GM21723 (cell line): ENCODE data around the gene ZNF438.
A peak's percentile ranks its signal among the peaks of the same experiment; 100 is the strongest.
"Not testable (repeated sequence)": the region's sequence is repeated elsewhere in the genome, so short reads cannot be mapped to it uniquely, and the experiment has no call there.

Source experiments
- ATAC-seq: cut with Tn5 transposase; IDR thresholded peaks from one replicate; pipeline ENCODE4 v1.9.1; 2021; ENCODE audit warnings: mild to moderate bottlenecking, moderate library complexity; ENCODE audit not compliant: unreplicated experiment

Gene ZNF438

GRCh38 chr10:31055573-31056251 is 24.0 kb upstream of the ZNF438 start:
- ATAC-seq = no peak

DNA sequence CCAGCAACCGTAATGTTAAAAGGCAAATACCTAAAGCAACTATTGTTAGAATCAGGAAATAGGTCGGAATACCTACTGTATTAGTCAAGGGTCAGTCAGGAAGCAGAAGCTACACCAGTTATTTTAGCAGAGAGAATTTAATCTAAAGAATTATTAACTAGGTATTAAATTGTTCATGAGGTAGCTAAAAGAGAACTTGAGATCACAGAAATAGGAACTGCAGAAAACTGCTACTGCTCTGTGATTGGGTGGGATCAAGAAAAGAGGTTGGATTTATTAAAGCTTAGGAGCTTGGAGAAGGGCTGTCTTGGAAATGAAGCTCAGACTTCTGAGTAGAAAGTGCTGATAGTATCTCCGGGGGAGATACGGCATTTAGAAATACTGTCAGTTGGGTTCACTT is 20.0 kb upstream of the ZNF438 start:
- no peak for ATAC-seq

DNA sequence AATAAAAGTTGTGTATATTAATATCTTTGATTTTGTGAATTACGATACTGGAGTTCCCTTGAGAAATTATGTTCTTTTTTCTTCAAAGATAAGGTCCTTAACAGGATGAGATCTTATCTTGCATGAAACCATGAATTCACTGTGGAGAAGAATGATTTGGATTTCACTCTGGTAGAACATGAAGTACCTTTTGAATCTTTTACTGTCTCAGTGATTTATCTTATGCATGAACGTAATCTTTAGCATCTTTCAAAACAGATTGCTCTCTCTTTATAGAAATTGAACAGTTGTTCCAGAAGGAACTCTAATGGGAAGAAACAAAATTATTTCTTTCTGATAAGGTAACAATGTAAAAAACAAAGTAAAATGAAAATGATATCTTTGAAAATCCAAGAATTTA is 11.0 kb upstream of the ZNF438 start:
- no peak for ATAC-seq

DNA sequence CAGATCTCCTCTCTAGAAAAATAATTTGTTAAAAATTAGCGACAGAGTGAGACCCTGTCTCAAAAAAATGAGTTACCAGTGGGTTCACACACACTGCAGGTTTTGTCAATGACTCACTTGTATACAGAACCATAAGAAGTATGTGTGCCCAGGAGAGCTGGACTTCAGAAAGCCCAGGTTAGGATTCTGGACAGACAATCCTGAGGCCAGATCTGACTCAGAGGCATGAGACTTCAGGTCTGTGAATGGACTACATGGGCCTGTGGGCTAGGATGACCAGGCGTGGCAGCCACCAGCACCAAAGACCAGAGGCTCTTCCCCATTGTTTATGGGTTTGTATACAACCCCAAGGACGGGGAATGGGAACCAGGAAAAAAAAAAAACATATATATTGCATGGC is 9.3 kb upstream of the ZNF438 start:
- ATAC-seq = no peak

DNA sequence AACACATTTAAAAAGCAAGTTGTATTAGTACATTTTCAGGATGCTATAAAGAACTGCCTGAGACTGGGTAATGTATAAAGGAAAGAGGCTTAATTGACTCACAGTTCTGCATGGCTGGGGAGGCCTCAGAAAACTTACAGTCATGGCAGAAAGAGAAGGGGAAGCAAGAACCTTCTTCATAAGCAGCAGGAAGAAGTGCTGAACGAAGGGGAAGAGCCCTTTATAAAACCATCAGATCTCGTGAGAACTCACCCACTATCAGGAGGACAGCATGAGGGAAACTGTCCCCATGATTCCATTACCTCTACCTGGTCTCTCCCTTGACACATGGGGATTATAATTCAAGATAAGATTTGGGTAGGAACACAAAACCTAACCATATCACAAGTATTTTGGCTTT is 7.3 kb upstream of the ZNF438 start:
- not testable (repeated sequence) for ATAC-seq

DNA sequence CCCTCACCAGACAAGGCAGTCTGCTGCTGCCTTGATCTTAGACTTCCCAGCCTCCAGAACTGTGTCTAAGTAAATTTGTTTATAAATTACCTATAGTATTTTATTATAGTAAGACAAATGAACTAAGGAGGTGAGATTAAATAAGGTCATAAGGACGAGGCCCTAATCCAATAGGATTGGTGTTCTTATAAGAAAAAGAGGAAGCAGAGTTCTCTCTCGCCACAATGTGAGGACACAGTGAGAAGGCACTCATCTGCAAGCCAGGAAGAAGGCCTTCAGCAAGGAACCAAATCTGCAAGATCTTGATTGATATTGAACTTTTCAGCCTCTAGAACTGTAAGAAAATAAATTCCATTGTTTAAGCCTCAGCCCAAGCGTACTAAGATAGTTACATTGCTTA is 6.1 kb upstream of the ZNF438 start:
- no peak for ATAC-seq

GRCh38 chr10:31036209-31036608 is 4.5 kb upstream of the ZNF438 start:
- ATAC-seq = no peak

GRCh38 chr10:31035266-31035798 is 3.7 kb upstream of the ZNF438 start:
- no peak for ATAC-seq

GRCh38 chr10:31034098-31034909 is 2.6 kb upstream of the ZNF438 start:
- no peak for ATAC-seq

- ATAC-seq = no peak
Observed at GRCh38 chr10:31033147-31033546, 1.5 kb upstream of the ZNF438 start.

GRCh38 chr10:31032258-31033132 is 830 bp upstream of the ZNF438 start:
- peak; percentile 88 for ATAC-seq

- ATAC-seq = peak; percentile 0
Observed at GRCh38 chr10:31031205-31031557, 484 bp downstream of the ZNF438 start.

- ATAC-seq = no peak
Observed at GRCh38 chr10:31030800-31031199, 865 bp downstream of the ZNF438 start.

DNA sequence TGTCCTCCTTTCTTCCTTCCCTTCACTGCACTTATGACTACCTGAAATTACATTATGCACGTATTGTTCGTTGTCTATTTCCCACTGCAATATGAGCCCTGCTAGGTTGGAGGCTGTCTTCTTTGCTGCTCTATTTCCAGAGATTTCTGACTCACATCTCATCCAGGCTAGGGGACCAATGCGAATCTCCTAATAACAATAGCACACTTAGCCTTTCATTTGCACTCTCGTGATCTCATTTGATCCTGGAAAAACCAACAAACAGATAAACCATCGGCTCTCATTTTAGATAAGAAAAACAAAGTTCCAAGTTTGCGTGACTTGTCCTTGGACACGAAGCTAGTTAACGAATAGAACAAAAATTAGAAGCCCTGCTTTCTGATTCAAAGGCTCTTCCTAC is 1.4 kb downstream of the ZNF438 start:
- ATAC-seq = no peak

GRCh38 chr10:31028081-31028480 is 3.6 kb downstream of the ZNF438 start:
- ATAC-seq = no peak

DNA sequence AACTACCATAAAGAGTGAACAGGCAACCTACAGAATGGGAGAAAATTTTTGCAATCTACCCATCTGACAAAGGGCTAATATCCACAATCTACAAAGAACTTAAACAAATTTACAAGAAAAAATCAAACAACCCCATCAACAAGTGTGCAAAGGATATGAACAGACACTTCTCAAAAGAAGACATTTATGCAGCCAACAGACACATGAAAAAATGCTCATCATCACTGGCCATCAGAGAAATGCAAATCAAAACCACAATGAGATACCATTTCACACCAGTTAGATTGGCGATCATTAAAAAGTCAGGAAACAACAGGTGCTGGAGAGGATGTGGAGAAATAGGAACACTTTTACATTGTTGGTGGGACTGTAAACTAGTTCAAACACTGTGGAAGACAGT is 5.4 kb downstream of the ZNF438 start:
- not testable (repeated sequence) for ATAC-seq

DNA sequence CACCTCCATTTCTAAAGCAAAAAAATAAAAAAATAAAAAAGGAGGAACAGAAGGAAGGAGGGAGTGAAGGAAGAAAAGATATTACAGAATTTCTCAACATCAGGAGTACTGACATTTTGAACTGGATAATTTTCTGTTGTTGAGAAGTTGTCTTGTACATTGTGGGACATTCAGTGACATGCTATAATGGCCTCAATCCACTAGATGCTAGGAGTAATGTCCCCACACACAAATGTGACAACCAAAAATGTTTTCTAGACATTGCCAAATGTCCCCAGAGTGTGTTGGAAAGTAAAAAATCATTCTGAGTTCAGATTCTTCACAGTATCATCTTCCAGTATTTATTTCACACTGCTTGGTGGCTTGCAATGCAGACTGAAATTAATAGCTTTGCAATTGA is 6.5 kb downstream of the ZNF438 start:
- ATAC-seq = no peak

- ATAC-seq = no peak
Observed at GRCh38 chr10:31023558-31023957, 8.1 kb downstream of the ZNF438 start.

- no peak for ATAC-seq
Observed at GRCh38 chr10:31020209-31020608, 11.5 kb downstream of the ZNF438 start.

DNA sequence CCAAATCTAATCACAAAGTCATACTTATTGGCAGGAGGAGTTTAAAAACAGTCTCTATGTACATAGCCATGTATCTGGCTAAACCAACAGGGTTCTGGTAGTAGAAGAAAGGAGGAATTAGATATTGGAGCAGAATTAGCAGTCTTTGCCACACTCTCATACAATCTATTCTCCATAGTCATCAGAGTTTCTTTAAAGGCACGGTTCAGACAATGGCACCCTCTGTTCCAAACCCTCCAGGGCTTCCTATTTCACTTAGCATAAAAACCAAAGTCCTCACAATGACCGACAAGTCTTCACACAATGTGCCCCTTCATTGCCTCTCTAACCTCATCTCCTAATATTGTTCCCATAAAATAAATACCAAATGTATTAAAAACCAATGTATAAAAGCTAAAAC is 12.7 kb downstream of the ZNF438 start:
- ATAC-seq = no peak

DNA sequence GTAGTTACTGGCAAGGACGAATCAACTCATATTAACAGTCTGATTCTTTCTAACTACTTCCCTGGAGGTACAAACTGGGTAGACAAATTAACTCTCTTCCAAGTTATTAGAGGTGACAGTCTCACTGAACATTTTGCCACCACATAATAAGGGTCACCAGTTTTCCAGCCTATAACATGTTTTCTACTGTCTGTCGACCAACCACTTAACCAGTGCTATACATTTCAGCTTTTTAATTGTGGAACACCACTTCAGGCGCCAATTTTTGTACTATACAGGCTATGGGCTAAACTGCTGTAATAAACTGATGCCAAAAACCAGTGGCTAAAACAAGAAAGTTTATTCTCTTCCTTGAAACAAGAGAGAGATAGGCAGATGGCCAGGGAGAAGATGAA is 13.3 kb downstream of the ZNF438 start:
- no peak for ATAC-seq
